SK-N-SH treated with all-trans-retinoic acid at 6 μM for 48 hours (cell line): ENCODE results near the gene CANX.

ENCODE experiments used
- TOX ChIP-seq: fragments of 250-450 bp; sonication (Bioruptor Pico); IDR thresholded peaks from 2 replicates; pipeline ENCODE4 v1.8.0; 2021; ENCODE audit warnings: mild to moderate bottlenecking, moderate library complexity, borderline replicate concordance
- ZNF70 ChIP-seq: fragments of 450-650 bp; formaldehyde crosslinking; IDR thresholded peaks from 2 replicates; pipeline ENCODE4 v1.5.0; 2020; ENCODE audit warnings: mild to moderate bottlenecking, moderate library complexity

DNA sequence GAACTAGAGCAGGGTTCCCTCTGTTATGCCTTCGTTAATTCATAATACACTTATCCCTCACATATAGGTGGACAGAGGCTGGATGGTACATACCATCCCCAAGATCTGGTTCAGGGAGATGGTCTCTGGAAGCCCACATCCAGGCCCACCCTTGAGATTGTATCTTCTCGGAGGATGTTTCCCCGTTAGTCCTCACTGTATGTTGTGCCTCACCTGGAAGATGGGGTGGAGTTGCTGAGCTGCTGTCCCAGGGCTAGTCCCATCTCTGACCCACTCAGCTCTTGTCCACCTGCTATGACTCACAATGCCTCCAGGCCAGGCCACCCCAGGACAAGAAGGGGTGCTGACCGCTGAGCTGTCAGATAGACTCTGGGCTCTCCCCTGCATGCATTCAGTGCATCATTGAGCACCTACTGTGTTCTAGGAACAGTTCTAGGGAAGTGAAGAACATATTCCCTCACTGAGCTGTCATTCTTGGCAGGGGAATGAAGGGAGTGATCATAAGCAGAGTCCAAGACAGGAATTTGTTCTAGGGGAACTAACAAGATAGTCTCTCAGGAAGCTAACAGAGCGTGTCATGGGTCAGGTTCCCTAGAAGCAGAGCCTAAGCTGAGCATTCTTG is 17.9 kb upstream of the CANX start, which contains the start of gene CBY3:
- TF ChIP-seq ZNF70 (CRISPR knock-in tag) (no peak), TOX (CRISPR knock-in tag) (no peak)
